Mammary epithelial cell (primary cell): Measurements from ENCODE around the gene GDPGP1.

ENCODE experiments used
- EZH2 ChIP-seq: IDR thresholded peaks from 2 replicates; pipeline ENCODE4 v1.6.1; 2012; ENCODE audit warnings: low read length, inconsistent platforms, borderline replicate concordance
- TF ChIP-seq, protein P1 (sequence below), 2 donors: IDR thresholded peaks in 1 of 2; conservative IDR thresholded peaks in 1 of 2; 2 replicates each; pipeline ENCODE4 v1.5.1; 2011 to 2012; ENCODE audit warnings: inconsistent platforms in 2 of 2, low read length in 2 of 2, mild to moderate bottlenecking in 2 of 2, control low read depth in 1 of 2, low read depth in 1 of 2; ENCODE audit not compliant: insufficient read depth in 1 of 2; ENCODE audit errors: extremely low read depth in 1 of 2

DNA sequence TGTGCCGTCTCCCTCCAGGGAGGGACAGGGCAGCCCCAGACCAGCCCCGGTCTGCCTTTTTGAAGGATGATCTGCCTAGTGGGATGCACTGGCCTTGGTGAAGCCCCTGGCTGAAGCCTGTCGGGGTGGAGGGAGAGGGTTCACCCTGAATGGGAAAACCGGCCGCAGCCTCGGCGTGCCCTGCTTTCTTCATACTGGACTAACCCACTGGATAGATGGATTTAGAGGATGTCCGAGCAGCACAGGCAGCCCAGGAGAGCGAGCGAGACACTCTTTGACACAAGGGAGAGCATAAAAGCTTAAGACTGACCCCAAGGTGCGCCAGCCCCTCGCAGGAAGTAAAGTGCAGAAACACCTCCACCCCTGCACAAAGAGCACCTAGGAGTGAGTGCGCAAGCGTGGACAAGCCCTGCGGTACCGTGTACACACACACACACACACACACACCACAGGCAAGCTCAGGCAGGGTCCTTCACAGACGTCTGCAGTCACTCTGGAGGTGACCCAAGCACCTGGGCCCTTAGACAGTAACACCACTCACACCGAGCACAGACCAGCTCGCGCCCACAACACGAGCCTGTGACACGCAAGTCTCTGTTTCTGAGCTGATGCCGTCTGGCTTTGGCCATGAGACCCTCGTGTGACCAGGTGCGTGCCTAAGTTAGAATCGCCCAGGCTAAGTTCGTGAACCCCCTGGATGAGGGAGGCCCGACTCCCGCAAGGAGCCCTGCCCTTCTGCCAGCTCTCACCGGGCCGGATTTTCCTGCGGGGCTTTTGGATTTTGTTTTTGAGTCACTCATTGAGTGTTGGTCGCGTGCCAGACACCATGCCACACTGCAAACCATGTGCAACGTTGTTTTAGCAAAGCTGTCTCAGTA lies 21.5 kb upstream of the GDPGP1 start:
- TF ChIP-seq, protein P1, sequence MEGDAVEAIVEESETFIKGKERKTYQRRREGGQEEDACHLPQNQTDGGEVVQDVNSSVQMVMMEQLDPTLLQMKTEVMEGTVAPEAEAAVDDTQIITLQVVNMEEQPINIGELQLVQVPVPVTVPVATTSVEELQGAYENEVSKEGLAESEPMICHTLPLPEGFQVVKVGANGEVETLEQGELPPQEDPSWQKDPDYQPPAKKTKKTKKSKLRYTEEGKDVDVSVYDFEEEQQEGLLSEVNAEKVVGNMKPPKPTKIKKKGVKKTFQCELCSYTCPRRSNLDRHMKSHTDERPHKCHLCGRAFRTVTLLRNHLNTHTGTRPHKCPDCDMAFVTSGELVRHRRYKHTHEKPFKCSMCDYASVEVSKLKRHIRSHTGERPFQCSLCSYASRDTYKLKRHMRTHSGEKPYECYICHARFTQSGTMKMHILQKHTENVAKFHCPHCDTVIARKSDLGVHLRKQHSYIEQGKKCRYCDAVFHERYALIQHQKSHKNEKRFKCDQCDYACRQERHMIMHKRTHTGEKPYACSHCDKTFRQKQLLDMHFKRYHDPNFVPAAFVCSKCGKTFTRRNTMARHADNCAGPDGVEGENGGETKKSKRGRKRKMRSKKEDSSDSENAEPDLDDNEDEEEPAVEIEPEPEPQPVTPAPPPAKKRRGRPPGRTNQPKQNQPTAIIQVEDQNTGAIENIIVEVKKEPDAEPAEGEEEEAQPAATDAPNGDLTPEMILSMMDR (conservative IDR thresholded peaks at IDR 0.05 in 1 of 2, IDR thresholded peaks at IDR 0.05 in 1 of 2; ENCODE audit: extremely low read depth in 1 of 2, insufficient read depth in 1 of 2, low read depth in 1 of 2, low read length in 2 of 2), result no peak
- no peak for TF ChIP-seq EZH2
